GM18526 (cell line): Measurements from ENCODE around the gene SPECC1L.

Experiments
- POLR2A ChIP-seq: IDR thresholded peaks from 3 replicates; pipeline ENCODE4 v1.6.1; 2011; ENCODE audit not compliant: insufficient read length; ENCODE audit errors: extremely low read depth

The SPECC1L gene

GRCh38 chr22:24431309-24432034, 160.8 kb downstream of the SPECC1L start:
- TF ChIP-seq POLR2A = no peak

- peak; percentile 13 for TF ChIP-seq POLR2A
Measured at GRCh38 chr22:24432059-24432853, 161.6 kb downstream of the SPECC1L start.

- TF ChIP-seq POLR2A = no peak
Measured at GRCh38 chr22:24433001-24433827, 162.6 kb downstream of the SPECC1L start.

GRCh38 chr22:24433828-24434470, 163.3 kb downstream of the SPECC1L start:
- TF ChIP-seq POLR2A = peak; percentile 83

- TF ChIP-seq POLR2A = peak; percentile 41
Measured at GRCh38 chr22:24434471-24435322, 164.1 kb downstream of the SPECC1L start.

- no peak for TF ChIP-seq POLR2A
Measured at GRCh38 chr22:24435323-24435645, 164.7 kb downstream of the SPECC1L start.

GRCh38 chr22:24435861-24436371, 165.3 kb downstream of the SPECC1L start:
- no peak for TF ChIP-seq POLR2A

- TF ChIP-seq POLR2A = no peak
Measured at GRCh38 chr22:24436553-24436952, 165.9 kb downstream of the SPECC1L start.

- TF ChIP-seq POLR2A = no peak
Measured at GRCh38 chr22:24437091-24437490, 166.5 kb downstream of the SPECC1L start.

GRCh38 chr22:24437741-24438328, 167.2 kb downstream of the SPECC1L start:
- TF ChIP-seq POLR2A = no peak

- no peak for TF ChIP-seq POLR2A
Measured at GRCh38 chr22:24440270-24440717, 169.7 kb downstream of the SPECC1L start.

- TF ChIP-seq POLR2A = no peak
Measured at GRCh38 chr22:24440718-24441405, 170.2 kb downstream of the SPECC1L start.

GRCh38 chr22:24441406-24442351, 171.0 kb downstream of the SPECC1L start:
- no peak for TF ChIP-seq POLR2A
